A673 (cell line): ENCODE measurements around the gene SPAG16.

Experiments
- CTCF ChIP-seq: fragments of 300-800, 200-600 bp; sonication (generic); conservative IDR thresholded peaks from 2 replicates; pipeline ENCODE4 v1.5.1; 2017; ENCODE audit warnings: low read depth, mild to moderate bottlenecking, antibody characterized with exemption, low read length, moderate library complexity, mixed read lengths
- EZH2 ChIP-seq: fragments of 200-600 bp; sonication (generic); IDR thresholded peaks from 2 replicates; pipeline ENCODE4 v1.6.1; 2017; ENCODE audit warnings: borderline replicate concordance, low read depth, mild to moderate bottlenecking, mixed read lengths, antibody characterized with exemption, low read length; ENCODE audit not compliant: poor library complexity, severe bottlenecking

GRCh38 chr2:214451516-214452275, 1167.4 kb downstream of the SPAG16 start:
- TF ChIP-seq CTCF, result no peak
- TF ChIP-seq EZH2, result no peak
